DND-41 (cell line): ENCODE results near the gene GLYATL3.

Experiments
- ATAC-seq: fragments of 200-7000 bp; cut with Tn5 transposase; 3 replicates; pipeline ENCODE4 v1.9.1; 2021; ENCODE audit warnings: low read depth; ENCODE audit not compliant: insufficient read depth
- DNase-seq: peaks from one replicate; pipeline ENCODE4 v3.0.0-alpha.2; 2020
- H2AFZ ChIP-seq: 2 replicates; pipeline ENCODE4 v1.6.0; 2012; ENCODE audit warnings: low read depth, low read length
- H3K27ac ChIP-seq: 2 replicates; pipeline ENCODE4 v1.5.1; 2012; ENCODE audit warnings: low read length, inconsistent platforms
- H3K27me3 ChIP-seq: fragments of 200-600 bp; sonication (generic); 2 replicates; pipeline ENCODE4 v1.6.0; 2012; ENCODE audit warnings: low read length, mild to moderate bottlenecking, inconsistent platforms; ENCODE audit not compliant: insufficient read depth, poor library complexity
- H3K36me3 ChIP-seq: 2 replicates; pipeline ENCODE4 v1.5.1; 2012; ENCODE audit warnings: low read length, inconsistent platforms; ENCODE audit not compliant: insufficient read depth
- H3K4me1 ChIP-seq: 2 replicates; pipeline ENCODE4 v1.5.1; 2012; ENCODE audit warnings: mild to moderate bottlenecking, low read length; ENCODE audit not compliant: insufficient read depth
- H3K4me2 ChIP-seq: 2 replicates; pipeline ENCODE4 v1.6.0; 2012; ENCODE audit warnings: mild to moderate bottlenecking, moderate library complexity, low read length, inconsistent platforms; ENCODE audit not compliant: insufficient read depth
- H3K4me3 ChIP-seq, 2 experiments: fragments of 200-600 bp in 1 of 2; shearing (Covaris generic) in 1 of 2; 2 replicates each; pipeline ENCODE4 v1.5.1; 2012 to 2016; ENCODE audit warnings: inconsistent platforms in 2 of 2, low read length in 2 of 2, mild to moderate bottlenecking in 2 of 2, low read depth in 1 of 2, moderate library complexity in 1 of 2
- H3K79me2 ChIP-seq: 2 replicates; pipeline ENCODE4 v1.6.0; 2012; ENCODE audit warnings: low read length, inconsistent platforms; ENCODE audit not compliant: insufficient read depth
- H3K9ac ChIP-seq: 2 replicates; pipeline ENCODE4 v1.6.0; 2012; ENCODE audit warnings: low read depth, mild to moderate bottlenecking, inconsistent platforms, low read length, moderate library complexity
- H3K9me3 ChIP-seq: 2 replicates; pipeline ENCODE4 v1.5.1; 2012; ENCODE audit warnings: low read length, moderate library complexity, mild to moderate bottlenecking, inconsistent platforms; ENCODE audit not compliant: insufficient read depth, severe bottlenecking
- H4K20me1 ChIP-seq: 2 replicates; pipeline ENCODE4 v1.6.0; 2012; ENCODE audit warnings: low read length; ENCODE audit not compliant: insufficient read depth
- CTCF ChIP-seq: IDR thresholded peaks from 2 replicates; pipeline ENCODE4 v1.5.1; 2012; ENCODE audit warnings: borderline replicate concordance, low read length, moderate library complexity, mild to moderate bottlenecking; ENCODE audit not compliant: poor library complexity, severe bottlenecking; ENCODE audit errors: extremely low read depth
- EZH2 ChIP-seq: IDR thresholded peaks from 3 replicates; pipeline ENCODE4 v1.6.1; 2012; ENCODE audit warnings: borderline replicate concordance, low read depth, mild to moderate bottlenecking, moderate library complexity, low read length, inconsistent platforms; ENCODE audit not compliant: severe bottlenecking

The GLYATL3 gene

DNA sequence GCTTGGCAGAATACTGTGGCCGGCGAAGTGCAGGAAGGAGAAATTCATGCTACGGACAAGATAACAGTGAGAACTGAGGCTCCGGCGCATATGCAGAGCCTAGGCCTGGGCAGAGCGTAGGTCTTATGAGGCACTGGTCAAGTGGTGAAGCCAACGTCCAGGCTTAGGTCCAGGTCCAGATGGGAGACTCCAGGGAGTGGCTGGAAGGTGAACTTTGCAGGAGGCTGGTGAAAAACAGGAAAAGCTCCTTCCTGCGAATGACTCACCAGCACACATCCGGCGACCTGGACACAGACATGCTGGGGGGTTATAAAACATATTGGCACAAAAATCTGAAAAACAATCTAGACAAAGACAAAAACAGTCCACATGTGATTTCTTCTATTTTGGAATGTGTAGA lies 66.1 kb downstream of the GLYATL3 start:
- H3K36me3 ChIP-seq: no peaks in the 10 kb centered on the region
- TF ChIP-seq CTCF (no peak), EZH2 (no peak)
- H3K27me3 ChIP-seq: no peaks in the 10 kb centered on the region
- ATAC-seq: no peak
- H4K20me1 ChIP-seq: no peaks in the 10 kb centered on the region
- no peak overlapping the region for H3K27ac ChIP-seq
- no peak overlapping the region for H3K9ac ChIP-seq
- no peak overlapping the region for H2AFZ ChIP-seq
- H3K79me2 ChIP-seq: no peaks in the 10 kb centered on the region
- H3K4me3 ChIP-seq: no peak overlapping the region
- no peak for DNase-seq
- H3K4me2 ChIP-seq: no peak overlapping the region
- no peaks in the 10 kb centered on the region for H3K4me1 ChIP-seq
- H3K9me3 ChIP-seq: no peaks in the 10 kb centered on the region

DNA sequence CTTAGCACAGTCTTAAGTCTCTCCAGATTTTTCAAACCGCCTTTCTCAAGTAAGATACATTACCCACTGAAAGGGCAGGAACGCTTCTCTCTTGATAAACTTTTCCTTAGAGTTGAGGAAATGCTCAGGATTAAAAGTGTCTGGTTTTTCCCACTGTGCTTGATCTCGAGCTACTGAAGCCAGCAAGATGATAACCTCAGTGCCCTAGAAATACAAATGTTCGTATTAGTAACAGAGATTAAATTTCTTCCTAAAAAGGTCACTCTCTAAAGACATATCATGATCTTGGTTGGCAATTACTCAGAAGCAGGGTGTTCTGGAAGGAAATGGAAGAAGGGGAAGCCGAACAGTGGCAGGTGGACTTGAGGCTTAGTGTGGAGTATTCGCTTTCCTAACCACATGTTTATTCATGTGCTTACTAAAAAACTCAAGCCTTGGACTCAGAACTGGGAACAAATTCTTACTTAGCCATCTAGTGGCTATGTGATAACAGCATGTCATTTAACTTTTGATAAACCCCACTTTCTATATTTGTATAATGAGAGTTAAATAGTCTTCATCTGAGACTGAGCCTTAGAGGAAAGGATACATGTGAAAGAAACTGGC lies 70.9 kb downstream of the GLYATL3 start:
- ATAC-seq: no peak
- Histone ChIP-seq H2AFZ (no peak overlapping the region), H3K9me3 (no peaks in the 10 kb centered on the region), H3K27ac (no peak overlapping the region), H3K4me1 (no peaks in the 10 kb centered on the region), H3K4me3 (no peak overlapping the region), H4K20me1 (no peaks in the 10 kb centered on the region), H3K4me2 (no peak overlapping the region), H3K27me3 (no peaks in the 10 kb centered on the region), H3K36me3 (no peaks in the 10 kb centered on the region), H3K9ac (no peak overlapping the region), H3K79me2 (no peaks in the 10 kb centered on the region)
- DNase-seq: no peak
- TF ChIP-seq EZH2: no peak
- no peak for TF ChIP-seq CTCF

DNA sequence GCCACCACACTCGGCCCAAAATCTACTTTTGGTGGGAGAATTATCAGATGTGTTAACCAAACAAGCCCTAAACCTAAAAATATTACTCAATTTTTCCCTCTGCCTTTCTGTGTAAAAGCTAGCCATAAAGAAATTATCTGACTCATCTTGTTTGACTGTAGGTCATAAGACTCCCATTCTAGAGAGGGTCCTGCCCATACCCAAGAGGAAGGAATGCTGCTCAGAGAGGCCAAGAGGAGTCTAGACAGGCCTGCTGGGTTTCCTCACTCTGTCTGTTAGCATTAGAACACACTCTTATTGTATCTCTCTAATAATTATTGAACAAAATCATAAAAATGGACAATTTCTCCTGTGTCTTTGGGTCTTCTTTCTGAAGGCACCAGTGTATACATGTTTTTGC lies 76.9 kb downstream of the GLYATL3 start:
- Histone ChIP-seq H3K9ac (no peak overlapping the region), H2AFZ (no peak overlapping the region), H4K20me1 (no peaks in the 10 kb centered on the region), H3K4me1 (no peaks in the 10 kb centered on the region), H3K27me3 (no peaks in the 10 kb centered on the region), H3K4me2 (no peak overlapping the region), H3K4me3 (no peak overlapping the region), H3K36me3 (no peaks in the 10 kb centered on the region), H3K79me2 (no peaks in the 10 kb centered on the region), H3K27ac (no peak overlapping the region), H3K9me3 (no peaks in the 10 kb centered on the region)
- DNase-seq: no peak
- ATAC-seq: no peak
- TF ChIP-seq EZH2: no peak
- no peak for TF ChIP-seq CTCF
